H9 (cell line): ENCODE measurements around the gene NHSL2. TPM values are rescaled to one million over a fixed set of nuclear protein-coding genes. Genes with fewer than 3 reads are reported as not detected.

Experiments
- DNase-seq: peaks from one replicate; pipeline ENCODE4 v3.0.0-alpha.2; 2017
- H2AFZ ChIP-seq: one replicate; pipeline ENCODE4 v1.6.1; 2013; ENCODE audit warnings: mild to moderate bottlenecking, low read length, control low read depth, moderate library complexity
- H2AK5ac ChIP-seq: 2 replicates; pipeline ENCODE4 v1.6.1; 2013; ENCODE audit warnings: low read length, control low read depth, mixed read lengths; ENCODE audit not compliant: insufficient read length
- H2BK120ac ChIP-seq: one replicate; pipeline ENCODE4 v1.6.1; 2013; ENCODE audit warnings: low read depth, mild to moderate bottlenecking, low read length, control low read depth, inconsistent platforms; ENCODE audit not compliant: poor library complexity, severe bottlenecking
- H2BK12ac ChIP-seq: 2 replicates; pipeline ENCODE4 v1.6.1; 2013; ENCODE audit warnings: low read length, control low read depth, mixed read lengths, low read depth; ENCODE audit not compliant: insufficient read length
- H2BK15ac ChIP-seq: 2 replicates; pipeline ENCODE4 v1.6.1; 2013; ENCODE audit warnings: low read depth, low read length, control low read depth
- H2BK20ac ChIP-seq: one replicate; pipeline ENCODE4 v1.6.1; 2013; ENCODE audit warnings: low read depth, mild to moderate bottlenecking, low read length, control low read depth, inconsistent platforms; ENCODE audit not compliant: poor library complexity, severe bottlenecking
- H2BK5ac ChIP-seq: 2 replicates; pipeline ENCODE4 v1.6.1; 2013; ENCODE audit warnings: low read length, control low read depth, mixed read lengths; ENCODE audit not compliant: insufficient read length
- H3K14ac ChIP-seq: 2 replicates; pipeline ENCODE4 v1.6.1; 2013; ENCODE audit warnings: low read length, control low read depth; ENCODE audit not compliant: insufficient read depth
- H3K18ac ChIP-seq: 2 replicates; pipeline ENCODE4 v1.6.1; 2013; ENCODE audit warnings: low read depth, mild to moderate bottlenecking, mixed read lengths, low read length, control low read depth; ENCODE audit not compliant: insufficient read length
- H3K23ac ChIP-seq: 2 replicates; pipeline ENCODE4 v1.6.1; 2013; ENCODE audit warnings: low read length, control low read depth, mixed read lengths, low read depth; ENCODE audit not compliant: insufficient read length
- H3K23me2 ChIP-seq: 2 replicates; pipeline ENCODE4 v1.6.1; 2013; ENCODE audit warnings: low read depth, mild to moderate bottlenecking, mixed read lengths, low read length, control low read depth; ENCODE audit not compliant: insufficient read length, poor library complexity, severe bottlenecking
- H3K27ac ChIP-seq: 2 replicates; pipeline ENCODE4 v1.5.1; 2013; ENCODE audit warnings: low read length, control low read depth, mixed read lengths, low read depth; ENCODE audit not compliant: insufficient read length
- H3K27me3 ChIP-seq: 2 replicates; pipeline ENCODE4 v1.6.1; 2013; ENCODE audit warnings: low read length, control low read depth, inconsistent platforms; ENCODE audit not compliant: insufficient read depth
- H3K4ac ChIP-seq: 2 replicates; pipeline ENCODE4 v1.6.1; 2013; ENCODE audit warnings: low read depth, mild to moderate bottlenecking, control low read depth, inconsistent platforms, low read length, moderate library complexity
- H3K4me1 ChIP-seq: 2 replicates; pipeline ENCODE4 v1.6.1; 2013; ENCODE audit warnings: low read length, control low read depth, inconsistent platforms; ENCODE audit not compliant: insufficient read depth
- H3K4me2 ChIP-seq: 2 replicates; pipeline ENCODE4 v1.6.1; 2013; ENCODE audit warnings: low read length, control low read depth, mixed read lengths; ENCODE audit not compliant: insufficient read length, insufficient read depth
- H3K56ac ChIP-seq: 2 replicates; pipeline ENCODE4 v1.6.1; 2013; ENCODE audit warnings: low read depth, mild to moderate bottlenecking, mixed read lengths, low read length, control low read depth; ENCODE audit not compliant: insufficient read length
- H3K79me1 ChIP-seq: 2 replicates; pipeline ENCODE4 v1.6.1; 2013; ENCODE audit warnings: low read depth, mild to moderate bottlenecking, moderate library complexity, low read length, control low read depth, inconsistent platforms; ENCODE audit not compliant: insufficient read depth, poor library complexity, severe bottlenecking
- H3K79me2 ChIP-seq: 2 replicates; pipeline ENCODE4 v1.6.1; 2013; ENCODE audit warnings: low read length, control low read depth, inconsistent platforms; ENCODE audit not compliant: insufficient read depth
- H3K9ac ChIP-seq: 2 replicates; pipeline ENCODE4 v1.6.1; 2013; ENCODE audit warnings: low read length, control low read depth, mixed read lengths; ENCODE audit not compliant: insufficient read length; ENCODE audit errors: extremely low read depth
- H3K9me3 ChIP-seq: one replicate; pipeline ENCODE4 v1.6.1; 2013; ENCODE audit warnings: low read depth, low read length, inconsistent platforms; ENCODE audit not compliant: control insufficient read depth
- H3T11ph ChIP-seq: one replicate; pipeline ENCODE4 v1.6.1; 2013; ENCODE audit warnings: mild to moderate bottlenecking, low read length, control low read depth, inconsistent platforms
- H4K20me1 ChIP-seq: one replicate; pipeline ENCODE4 v1.6.1; 2013; ENCODE audit not compliant: control insufficient read depth, insufficient read length, insufficient read depth
- H4K5ac ChIP-seq: 2 replicates; pipeline ENCODE4 v1.6.1; 2013; ENCODE audit warnings: low read depth, mild to moderate bottlenecking, mixed read lengths, low read length, control low read depth; ENCODE audit not compliant: insufficient read length
- H4K8ac ChIP-seq: replicated peaks from 2 replicates; pipeline ENCODE4 v1.6.1; 2013; ENCODE audit warnings: low read length, control low read depth, mixed read lengths, low read depth; ENCODE audit not compliant: insufficient read length
- H4K91ac ChIP-seq: 2 replicates; pipeline ENCODE4 v1.6.1; 2013; ENCODE audit warnings: low read depth, mild to moderate bottlenecking, moderate library complexity, mixed read lengths, low read length, control low read depth; ENCODE audit not compliant: insufficient read length
- H3K27ac Mint-ChIP-seq, 3 experiments: 2 replicates in 2 of 3; 3 replicates in 1 of 3; pipeline ENCODE4 v1.8.0; 2020 to 2021; ENCODE audit warnings: mixed read lengths in 3 of 3, mild to moderate bottlenecking in 1 of 3, moderate library complexity in 1 of 3
- H3K27me3 Mint-ChIP-seq: 2 replicates; pipeline ENCODE4 v1.8.0; 2021; ENCODE audit warnings: low read depth, mild to moderate bottlenecking, moderate library complexity, mixed read lengths
- H3K36me3 Mint-ChIP-seq, 3 experiments: 2 replicates in 2 of 3; 3 replicates in 1 of 3; pipeline ENCODE4 v1.8.0; 2020 to 2021; ENCODE audit warnings: low read depth in 3 of 3, mixed read lengths in 3 of 3; ENCODE audit not compliant: insufficient read depth in 1 of 3
- H3K4me1 Mint-ChIP-seq, 2 experiments: 2 replicates each; pipeline ENCODE4 v1.8.0; 2020; ENCODE audit warnings: mixed read lengths in 2 of 2
- H3K4me3 Mint-ChIP-seq, 2 experiments: 2 replicates in 1 of 2; 3 replicates in 1 of 2; pipeline ENCODE4 v1.8.0; 2020 to 2021; ENCODE audit warnings: mild to moderate bottlenecking in 2 of 2, mixed read lengths in 2 of 2, moderate library complexity in 1 of 2
- H3K9me3 Mint-ChIP-seq, 2 experiments: 2 replicates in 1 of 2; 3 replicates in 1 of 2; pipeline ENCODE4 v1.8.0; 2020; ENCODE audit warnings: mild to moderate bottlenecking in 2 of 2, mixed read lengths in 2 of 2, moderate library complexity in 1 of 2
- CTCF ChIP-seq: fragments of 200-600 bp; sonication (generic); conservative IDR thresholded peaks from 3 replicates; pipeline ENCODE4 v1.8.0; 2021; ENCODE audit warnings: antibody characterized with exemption, mild to moderate bottlenecking
- WGBS: extraction: QIAGEN DNeasy Blood & Tissue Kit; methylation state at CpG from one replicate; pipeline ENCODE4 v1.1.7; 2013; ENCODE audit warnings: missing lambda C conversion rate, low lambda C conversion rate, mixed read lengths; ENCODE audit not compliant: insufficient read length; ENCODE audit errors: extremely low coverage; 5-methylcytosine and 5-hydroxymethylcytosine counted together
- total RNA-seq: library from RNA; stranded (reverse); gene quantifications from 2 replicates; pipeline ENCODE4 v1.2.1, GENCODE V29; 2021

The NHSL2 gene
- total RNA-seq, 1 experiment from 2014 or later: 6.4 TPM

- H3K23ac ChIP-seq: no peak overlapping the region
- H3K4me2 ChIP-seq: no peak overlapping the region
- H3K14ac ChIP-seq: no peak overlapping the region
- H3K27me3 ChIP-seq: no peaks in the 10 kb centered on the region
- no peaks in the 10 kb centered on the region for H3K23me2 ChIP-seq
- peaks cover 30 to 34% of the 10 kb centered on the region in 2 experiments for H3K4me1 Mint-ChIP-seq
- no peak overlapping the region for H4K8ac ChIP-seq
- no peaks in the 10 kb centered on the region for H4K20me1 ChIP-seq
- H3K27me3 Mint-ChIP-seq: no peaks in the 10 kb centered on the region; the same call in 1 of the 2 replicates
- no peak overlapping the region for H2AFZ ChIP-seq
- peaks cover 64 to 68% of the 10 kb centered on the region in 2 experiments for H3K9me3 Mint-ChIP-seq
- peaks cover 9% of the 10 kb centered on the region for H3K9me3 ChIP-seq
- WGBS: no CpG with 5 or more reads among the region's 4 CpGs
- no peak overlapping the region for H2BK120ac ChIP-seq
- peaks cover 0 to 5% (median 0%) of the 10 kb centered on the region in 3 experiments; a peak in 3 of 7 replicates for H3K36me3 Mint-ChIP-seq
- H3K79me2 ChIP-seq: no peaks in the 10 kb centered on the region
- H3K4me3 Mint-ChIP-seq: no peak overlapping the region
- no peaks in the 10 kb centered on the region; the same call in 1 of the 2 replicates for H3K4me1 ChIP-seq
- no peak overlapping the region for H3T11ph ChIP-seq
- H2AK5ac ChIP-seq: no peak overlapping the region
- no peak for TF ChIP-seq CTCF
- no peak for DNase-seq
- H2BK15ac ChIP-seq: no peak overlapping the region
- H4K5ac ChIP-seq: no peak overlapping the region
- no peak overlapping the region for H2BK20ac ChIP-seq
- no peak overlapping the region for H3K27ac ChIP-seq
- no peak overlapping the region for H3K27ac Mint-ChIP-seq
- no peaks in the 10 kb centered on the region for H3K79me1 ChIP-seq
- H3K9ac ChIP-seq: no peak overlapping the region
- H4K91ac ChIP-seq: no peak overlapping the region
- no peak overlapping the region for H3K4ac ChIP-seq
- H3K56ac ChIP-seq: no peak overlapping the region
- H3K18ac ChIP-seq: no peak overlapping the region
- no peak overlapping the region for H2BK5ac ChIP-seq
- no peak overlapping the region for H2BK12ac ChIP-seq
These were observed 204.2 kb downstream of the NHSL2 start for GRCh38 chrX:72114807-72115206.
